ENCODE measurements around the gene KANTR.

Gene KANTR

DNA sequence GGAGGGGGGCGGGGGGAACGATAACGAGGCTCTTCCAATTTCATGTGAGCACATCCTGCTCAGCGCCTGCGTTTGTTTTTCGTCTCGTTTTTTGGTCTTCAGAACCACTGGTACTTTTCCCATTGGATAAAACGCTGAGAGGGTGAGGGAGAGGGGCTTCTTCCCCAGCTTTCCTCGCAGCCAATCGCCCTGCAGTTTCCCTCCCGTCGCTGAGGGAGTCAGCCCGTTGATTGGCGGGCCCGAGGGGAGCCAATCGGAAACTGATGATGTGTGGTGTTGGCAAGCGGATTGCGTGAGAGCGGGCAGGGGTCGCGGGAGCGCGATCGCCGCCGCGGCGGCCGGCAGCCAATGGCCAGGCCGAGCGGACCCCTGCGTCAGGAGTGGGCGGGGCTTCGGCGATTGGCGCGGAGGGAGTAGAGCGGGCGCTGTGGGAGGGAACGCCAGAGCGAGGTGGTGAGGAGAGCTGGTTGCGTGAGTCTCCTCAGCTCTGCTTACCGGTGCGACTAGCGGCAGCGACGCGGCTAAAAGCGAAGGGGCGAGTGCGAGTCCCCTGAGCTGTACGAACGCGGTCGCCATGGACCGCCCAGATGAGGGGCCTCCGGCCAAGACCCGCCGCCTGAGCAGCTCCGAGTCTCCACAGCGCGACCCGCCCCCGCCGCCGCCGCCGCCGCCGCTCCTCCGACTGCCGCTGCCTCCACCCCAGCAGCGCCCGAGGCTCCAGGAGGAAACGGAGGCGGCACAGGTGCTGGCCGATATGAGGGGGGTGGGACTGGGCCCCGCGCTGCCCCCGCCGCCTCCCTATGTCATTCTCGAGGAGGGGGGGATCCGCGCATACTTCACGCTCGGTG lies 11.8 kb upstream of the KANTR start, which contains the start of gene TSPYL2:
TSS of gene TSPYL2 (plus strand) at position 443 of the 848 bp plus-strand sequence. CDS start at position 575, 132 bp downstream.
- peak; percentile 96 to 97 for DNase-seq

GRCh38 chrX:53082773-53083616 lies 10.9 kb upstream of the KANTR start:
- DNase-seq: no peak

- DNase-seq: no peak
Observed at GRCh38 chrX:53084043-53084570, 9.8 kb upstream of the KANTR start.

DNA sequence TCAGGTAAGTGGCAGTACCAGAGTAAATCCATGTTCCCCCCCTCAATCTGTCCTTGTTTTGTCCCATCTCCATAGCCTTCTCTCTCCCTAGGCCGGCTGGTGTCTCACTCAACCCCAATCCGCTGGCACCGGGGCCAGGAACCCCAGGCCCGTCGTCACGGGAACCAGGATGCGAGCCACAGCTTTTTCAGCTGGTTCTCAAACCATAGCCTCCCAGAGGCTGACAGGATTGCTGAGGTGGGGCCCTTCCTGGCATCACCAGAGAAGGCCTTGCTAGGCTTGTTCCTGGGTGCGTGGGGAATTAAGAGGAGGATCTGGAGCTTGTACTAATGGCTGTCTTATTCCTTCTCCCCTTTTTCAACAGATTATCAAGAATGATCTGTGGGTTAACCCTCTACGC lies 9.1 kb upstream of the KANTR start:
- no peak for DNase-seq

- DNase-seq: peak; percentile 23 to 42
Observed at GRCh38 chrX:53085661-53086229, 8.2 kb upstream of the KANTR start.

DNA sequence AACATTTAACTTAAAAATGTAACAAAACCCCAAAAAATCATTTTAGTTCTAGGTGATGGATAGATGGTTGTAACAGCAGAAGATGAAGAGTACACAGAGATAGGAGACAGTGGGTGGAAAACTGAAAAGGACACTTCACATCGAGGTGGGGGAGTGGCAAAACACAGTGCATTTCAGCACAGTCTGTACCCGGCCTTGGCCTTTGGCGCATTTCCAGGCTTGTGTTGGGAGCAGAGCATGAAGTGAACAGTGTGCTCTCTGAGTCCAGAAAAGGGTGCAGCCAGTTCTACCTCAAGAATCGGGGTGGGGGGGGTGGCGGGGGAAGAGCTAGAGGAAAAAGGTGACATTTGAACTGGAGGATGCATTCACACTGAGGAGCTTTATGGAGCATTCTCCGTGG lies 7.5 kb upstream of the KANTR start:
- no peak for DNase-seq

GRCh38 chrX:53087388-53087831 lies 6.5 kb upstream of the KANTR start:
- DNase-seq: no peak

DNA sequence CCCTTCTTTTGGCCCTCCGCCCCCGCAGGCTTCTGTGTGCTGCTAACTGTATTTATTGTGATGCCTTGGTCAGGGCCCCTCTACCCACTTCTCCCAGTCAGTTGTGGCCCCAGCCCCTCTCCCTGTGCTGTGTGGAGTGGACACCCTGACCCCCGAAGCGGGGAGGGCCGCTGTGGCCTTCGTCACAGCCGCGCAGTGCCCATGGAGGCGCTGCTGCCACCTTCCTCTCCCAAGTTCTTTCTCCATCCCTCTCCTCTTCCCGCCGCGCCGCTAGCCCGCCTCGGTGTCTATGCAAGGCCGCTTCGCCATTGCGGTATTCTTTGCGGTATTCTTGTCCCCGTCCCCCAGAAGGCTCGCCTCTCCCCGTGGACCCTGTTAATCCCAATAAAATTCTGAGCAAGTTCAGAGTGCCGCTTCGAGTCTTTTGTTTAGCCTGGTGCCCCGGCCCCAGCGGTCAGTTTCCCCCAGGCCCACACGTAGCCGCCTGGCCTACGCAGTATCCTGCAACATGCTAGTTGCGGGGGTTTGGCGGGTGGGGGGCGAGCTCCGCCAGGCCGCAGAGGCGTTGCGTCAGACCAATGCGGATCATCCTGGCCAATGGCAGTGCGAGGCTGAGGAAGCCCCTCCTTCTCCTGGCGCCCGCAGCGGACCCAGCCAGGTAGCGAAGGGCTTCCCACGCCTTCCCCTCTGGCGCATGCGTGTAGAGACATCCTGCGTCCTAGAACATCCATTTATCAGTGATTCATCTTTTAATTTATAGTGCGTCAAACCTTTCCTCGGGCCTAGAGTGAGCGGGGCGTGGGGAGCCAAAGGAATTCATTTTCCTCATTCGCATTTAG lies 5.6 kb upstream of the KANTR start:
- DNase-seq: peak; percentile 91 to 92

DNA sequence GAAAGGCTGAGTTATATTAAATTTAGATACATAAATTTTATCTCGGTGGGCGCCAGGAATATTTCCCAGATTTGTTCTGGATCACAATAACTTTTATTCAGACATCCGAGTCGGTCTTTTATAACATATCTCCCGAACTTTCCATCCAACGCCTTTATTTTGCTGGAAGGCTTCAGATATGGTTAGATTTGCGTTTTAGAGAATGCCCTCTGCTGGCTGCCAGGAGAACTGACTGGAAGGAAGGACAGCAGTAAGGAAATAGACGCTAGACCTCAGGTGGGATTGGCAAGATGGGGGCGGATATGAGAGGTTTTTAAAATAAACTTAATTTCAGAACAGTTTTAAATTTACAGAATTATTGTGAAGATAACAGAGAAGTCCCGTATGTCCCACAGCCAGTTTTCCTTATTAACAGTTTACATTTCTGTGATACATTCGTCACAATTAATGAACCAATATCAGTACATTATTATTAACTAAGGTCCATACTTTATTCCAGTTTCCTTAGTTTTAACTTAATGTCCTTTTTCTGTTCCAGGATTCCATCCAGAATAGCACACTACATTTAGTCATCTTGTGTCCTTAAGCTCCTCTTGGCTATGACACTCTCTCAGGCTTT lies 4.6 kb upstream of the KANTR start:
- DNase-seq: peak; percentile 64 to 72

- no peak for DNase-seq
Observed at GRCh38 chrX:53089925-53090324, 4.0 kb upstream of the KANTR start.

GRCh38 chrX:53091354-53091753 lies 2.6 kb upstream of the KANTR start:
- DNase-seq: no peak

DNA sequence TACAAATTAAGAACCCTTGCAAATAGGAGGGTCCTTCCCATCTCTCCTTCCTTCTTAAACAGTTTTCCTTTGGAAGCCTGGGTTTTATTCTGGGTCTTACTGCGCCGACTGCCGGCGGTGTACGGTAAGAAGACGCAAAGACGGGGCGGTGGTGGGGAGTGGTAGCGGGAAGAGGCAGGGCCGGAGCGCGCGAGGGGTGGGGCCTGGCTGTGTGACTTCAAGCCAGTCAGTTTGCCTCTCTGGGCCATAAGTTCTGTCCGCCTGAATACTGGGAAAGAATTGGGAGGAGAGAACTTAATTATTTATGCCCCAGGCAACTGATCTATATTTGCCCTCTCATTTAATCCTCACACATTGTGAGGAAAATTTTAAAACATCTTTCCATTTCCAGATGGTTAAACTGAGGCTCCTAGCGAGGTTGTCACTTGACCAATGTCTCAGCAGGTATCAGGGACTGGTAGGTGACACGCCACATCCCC lies 726 bp upstream of the KANTR start:
- DNase-seq: peak; percentile 75 to 78

GRCh38 chrX:53094582-53094905 lies 602 bp downstream of the KANTR start:
- no peak for DNase-seq

DNA sequence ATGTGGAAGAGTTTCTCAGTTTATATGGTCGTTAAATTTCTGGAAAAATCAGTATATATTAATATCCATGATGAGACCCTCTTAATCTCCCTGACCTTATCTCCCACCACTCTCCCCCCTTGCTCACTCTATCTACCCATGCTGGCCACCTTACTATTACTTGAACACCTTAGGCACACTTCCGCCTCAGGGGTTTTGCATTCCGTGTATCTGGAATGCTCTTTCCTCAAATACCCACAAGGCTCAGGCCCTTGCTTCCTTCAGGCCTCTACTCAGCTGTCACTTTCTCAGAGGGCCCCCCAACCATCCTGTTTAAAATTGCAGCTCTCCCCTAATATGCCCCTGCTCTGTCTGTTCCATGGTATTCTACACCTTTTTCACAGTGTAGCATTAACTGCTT lies 1.9 kb downstream of the KANTR start:
- DNase-seq: no peak

DNA sequence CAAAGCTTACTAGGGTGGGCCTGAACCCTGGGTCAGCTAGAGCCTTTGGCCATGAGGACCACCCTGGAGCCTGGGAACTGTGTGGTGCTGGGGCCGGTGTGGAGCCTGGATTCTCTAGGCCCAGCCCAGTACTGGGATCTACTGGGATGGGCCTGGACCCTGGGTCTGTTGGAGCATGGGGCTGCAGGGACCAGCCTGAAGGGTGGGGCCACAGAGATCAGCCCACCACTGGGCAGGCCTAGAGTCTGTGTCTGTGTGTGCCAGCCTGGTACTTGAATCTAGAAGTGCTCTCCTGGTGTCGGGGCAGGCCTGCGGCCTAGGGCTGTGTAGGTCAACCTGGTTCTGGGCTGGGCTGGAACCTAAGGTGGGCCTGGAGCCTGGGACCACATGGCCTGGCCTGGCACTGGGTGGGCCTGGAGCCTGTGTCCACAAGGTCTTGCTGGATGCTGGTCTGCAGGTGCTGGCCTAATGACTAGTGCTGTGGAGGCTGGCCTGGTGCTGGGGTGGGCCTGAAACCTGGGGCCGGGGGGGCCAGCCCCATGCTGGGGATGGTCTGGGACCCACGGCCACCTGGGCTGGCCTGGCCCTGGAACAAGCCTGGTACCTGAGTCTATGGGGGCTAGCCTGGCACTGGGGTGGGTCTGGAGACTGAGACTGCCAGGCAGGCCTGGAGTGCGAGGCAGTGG lies 21.1 kb downstream of the KANTR start:
- DNase-seq: no peak

- no peak for DNase-seq
Observed at GRCh38 chrX:53115550-53115874, 21.6 kb downstream of the KANTR start.

DNA sequence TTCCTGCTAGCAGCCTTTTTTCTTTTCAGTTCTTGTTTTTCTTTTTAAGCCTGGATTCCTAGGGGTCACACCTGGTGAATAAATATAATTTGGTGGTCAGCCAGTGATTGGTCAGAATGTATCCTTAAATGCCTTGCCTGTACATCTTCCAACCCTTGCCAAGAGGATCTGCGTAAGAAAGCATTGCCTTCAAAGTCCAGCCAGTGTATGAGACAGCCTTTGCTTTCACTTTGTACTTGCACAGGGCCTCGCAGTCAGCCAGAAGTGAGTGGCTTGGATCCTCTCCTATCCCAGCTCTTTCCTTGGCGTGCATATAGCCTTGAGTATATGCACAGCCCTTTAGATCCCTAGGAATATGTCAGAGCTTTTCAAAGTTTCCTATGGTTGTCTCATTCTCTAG lies 22.2 kb downstream of the KANTR start:
- no peak for DNase-seq

GRCh38 chrX:53122013-53122412 lies 28.1 kb downstream of the KANTR start:
- no peak for DNase-seq

GRCh38 chrX:53125506-53125905 lies 31.6 kb downstream of the KANTR start:
- no peak for DNase-seq

DNA sequence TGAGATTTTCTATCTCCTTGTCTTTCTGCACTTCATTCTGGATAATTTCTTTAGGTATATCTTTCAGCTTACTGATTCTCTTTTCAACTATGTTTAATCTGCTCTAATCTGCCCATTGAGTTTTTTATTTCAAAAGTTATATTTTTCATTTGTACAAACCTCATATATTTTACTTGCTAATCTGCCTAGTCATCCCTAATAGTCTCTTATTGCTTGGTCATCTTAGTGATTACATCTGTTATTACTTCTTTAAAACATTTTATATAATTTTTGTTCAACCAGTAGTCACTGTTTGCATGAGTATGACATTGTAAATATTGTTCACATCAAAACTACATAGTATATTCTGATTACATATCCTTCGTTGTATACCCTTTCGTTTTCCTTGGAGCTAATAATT lies 32.4 kb downstream of the KANTR start:
- no peak for DNase-seq

DNA sequence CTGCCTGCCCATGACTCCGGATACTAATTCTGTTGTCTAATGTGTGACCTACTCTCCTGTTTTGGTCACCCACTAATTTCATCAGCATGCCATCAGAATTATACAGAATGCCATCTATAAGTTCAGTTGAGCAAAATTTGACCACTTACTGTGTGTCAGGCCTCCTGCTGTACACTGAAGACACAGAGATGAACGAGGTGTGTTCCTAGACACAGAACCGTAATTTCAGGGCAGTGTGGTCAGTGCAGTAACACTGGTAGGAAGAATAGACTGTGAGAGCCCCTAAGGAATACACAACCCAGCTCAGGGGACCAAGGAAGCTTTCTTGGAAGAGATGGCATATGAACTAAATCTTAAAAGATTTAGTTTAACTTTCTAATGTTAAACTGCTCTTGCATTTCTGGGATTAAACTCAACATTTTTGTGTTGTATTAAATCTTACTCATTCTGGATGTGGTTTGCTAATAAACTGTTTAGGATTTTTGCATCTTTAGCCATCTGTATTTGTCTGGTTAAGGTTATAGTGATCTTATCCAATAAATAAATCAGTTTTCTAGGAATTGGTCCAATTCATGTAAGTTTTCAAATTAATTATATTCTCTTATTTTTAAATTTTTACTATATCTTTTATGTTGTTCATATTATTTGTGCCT lies 34.3 kb downstream of the KANTR start:
- no peak for DNase-seq
